ENCODE data around the gene LIPC.
A peak's percentile ranks its signal among the peaks of the same experiment; 100 is the strongest.

LIPC gene

GRCh38 chr15:58545307-58546065 lies 113.7 kb downstream of the LIPC start:
- TF ChIP-seq CTCF (conservative IDR thresholded peaks at IDR 0.05; ENCODE audit: control insufficient read depth, insufficient read depth, low read depth, low read length): no peak
- no peak overlapping the region for H3K4me3 ChIP-seq (ENCODE audit: control insufficient read depth, low read depth, low read length)
- DNase-seq (ENCODE audit: low read depth): no peak

GRCh38 chr15:58546066-58546591 lies 114.3 kb downstream of the LIPC start:
- TF ChIP-seq CTCF (conservative IDR thresholded peaks at IDR 0.05; ENCODE audit: control insufficient read depth, insufficient read depth, low read depth, low read length): no peak
- peak; percentile 25 for DNase-seq (ENCODE audit: low read depth)
- no peak overlapping the region for H3K4me3 ChIP-seq (ENCODE audit: control insufficient read depth, low read depth, low read length)

GRCh38 chr15:58546635-58547627 lies 115.1 kb downstream of the LIPC start:
- TF ChIP-seq CTCF (conservative IDR thresholded peaks at IDR 0.05; ENCODE audit: control insufficient read depth, insufficient read depth, low read depth, low read length): no peak
- no peak overlapping the region for H3K4me3 ChIP-seq (ENCODE audit: control insufficient read depth, low read depth, low read length)
- DNase-seq (ENCODE audit: low read depth): peak; percentile 92

GRCh38 chr15:58547628-58548307 lies 116.0 kb downstream of the LIPC start:
- no peak for DNase-seq (ENCODE audit: low read depth)
- no peak for TF ChIP-seq CTCF (conservative IDR thresholded peaks at IDR 0.05; ENCODE audit: control insufficient read depth, insufficient read depth, low read depth, low read length)

GRCh38 chr15:58548308-58549012 lies 116.7 kb downstream of the LIPC start:
- DNase-seq (ENCODE audit: low read depth): no peak
- H3K4me3 ChIP-seq (ENCODE audit: control insufficient read depth, low read depth, low read length): no peak overlapping the region
- no peak for TF ChIP-seq CTCF (conservative IDR thresholded peaks at IDR 0.05; ENCODE audit: control insufficient read depth, insufficient read depth, low read depth, low read length)

More at GRCh38 chr15:58547628-58548307, 116.0 kb downstream of the LIPC start:
- no peak overlapping the region for H3K4me3 ChIP-seq (ENCODE audit: control insufficient read depth, low read depth, low read length)

Data from fibroblast of mammary gland (primary cell).